Ramos (cell line): ENCODE measurements around the gene HTR2C.
"Not testable (repeated sequence)": the region's sequence is repeated elsewhere in the genome, so short reads cannot be mapped to it uniquely, and the experiment has no call there.

Experiments
- in situ Hi-C: fragments of 300-500 bp; cut with MboI; formaldehyde crosslinking; loops from one replicate; pipeline ENCODE4 v1.14.3; 2022; ENCODE audit warnings: low sequenced_read_pairs; ENCODE audit not compliant: unreplicated experiment

Gene HTR2C

GRCh38 chrX:114583646-114584374, at the start of gene HTR2C:
Gene HTR2C (plus strand): TSS chrX:114584086. CDS start chrX:114726937, 142,851 bp downstream.
- in situ Hi-C loops = no loop called here

GRCh38 chrX:114580336-114580735, 3.5 kb upstream of the HTR2C start:
- in situ Hi-C loops = no loop called here

DNA sequence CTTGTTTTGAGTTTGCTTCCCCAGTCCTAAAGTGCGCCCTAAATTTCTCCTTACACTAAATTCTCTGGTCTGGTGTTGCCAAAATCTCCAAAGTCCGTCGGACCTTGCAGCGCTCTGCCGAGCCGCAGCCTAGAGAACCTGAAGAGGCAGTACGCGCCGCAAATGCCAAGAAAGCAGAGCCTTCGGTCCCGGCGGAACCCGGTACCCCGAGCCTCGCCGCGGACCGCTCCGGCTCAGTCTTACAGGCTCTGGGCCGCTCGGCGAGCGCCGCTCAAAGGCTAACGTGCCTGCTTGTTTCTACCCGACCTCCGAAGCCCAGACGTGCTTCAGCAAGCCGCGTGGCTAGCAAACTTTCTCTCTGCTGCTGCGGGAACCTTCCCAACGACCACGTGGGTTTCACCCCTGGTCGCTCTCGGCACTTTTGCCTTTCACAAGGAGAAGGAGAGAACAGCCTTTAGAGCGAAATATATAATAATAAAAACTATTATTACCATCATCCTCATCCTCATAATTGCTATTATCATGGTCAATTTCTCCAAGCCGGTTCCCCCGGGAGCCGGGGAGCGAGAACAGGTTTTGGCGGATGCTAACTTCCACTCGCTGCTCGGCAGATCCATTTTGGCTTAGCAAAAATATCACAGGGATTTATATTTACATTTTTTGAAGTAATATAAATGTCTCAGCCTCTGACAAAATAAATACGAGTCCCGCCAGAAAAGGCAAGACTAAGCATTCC, 2.2 kb upstream of the HTR2C start:
- in situ Hi-C loops = no loop called here

DNA sequence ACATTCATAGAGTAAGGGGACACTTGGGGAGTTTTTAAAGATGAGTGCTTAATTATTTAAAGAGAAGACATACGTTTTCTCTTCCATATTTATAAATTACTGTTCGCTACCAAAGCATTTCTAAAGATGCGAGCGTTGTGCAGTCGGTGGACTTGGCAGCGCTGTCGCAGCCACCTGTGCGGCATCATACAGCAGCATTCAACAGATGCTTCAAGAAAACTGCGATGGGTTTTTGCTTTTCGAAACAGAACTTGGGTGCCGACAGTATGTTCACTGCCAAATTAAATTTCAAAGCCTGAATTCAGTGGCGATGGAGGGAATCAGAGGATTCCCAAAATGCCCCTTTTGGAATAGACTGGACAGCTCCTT, 1.6 kb upstream of the HTR2C start:
- in situ Hi-C loops = no loop called here

GRCh38 chrX:114582698-114583395, 1.0 kb upstream of the HTR2C start:
- in situ Hi-C loops = no loop called here

DNA sequence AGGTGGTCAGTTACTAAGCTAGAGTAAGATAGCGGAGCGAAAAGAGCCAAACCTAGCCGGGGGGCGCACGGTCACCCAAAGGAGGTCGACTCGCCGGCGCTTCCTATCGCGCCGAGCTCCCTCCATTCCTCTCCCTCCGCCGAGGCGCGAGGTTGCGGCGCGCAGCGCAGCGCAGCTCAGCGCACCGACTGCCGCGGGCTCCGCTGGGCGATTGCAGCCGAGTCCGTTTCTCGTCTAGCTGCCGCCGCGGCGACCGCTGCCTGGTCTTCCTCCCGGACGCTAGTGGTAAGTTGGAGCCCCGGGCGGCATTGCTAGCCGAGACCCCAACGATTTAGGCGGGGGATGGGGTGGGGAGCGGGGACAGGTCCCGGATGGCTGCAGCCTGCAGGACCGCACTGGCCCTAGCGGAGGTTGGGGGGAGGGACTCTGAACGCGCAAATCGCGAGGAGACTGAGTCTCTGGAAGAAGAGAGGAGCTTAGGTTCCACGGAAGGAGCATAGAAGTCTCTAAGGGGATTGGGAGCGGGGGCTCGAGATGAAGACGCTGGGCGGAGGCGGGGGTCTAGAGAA, 573 bp downstream of the HTR2C start:
- in situ Hi-C loops = no loop called here

GRCh38 chrX:114584983-114585842, 1.3 kb downstream of the HTR2C start:
- in situ Hi-C loops = no loop called here

DNA sequence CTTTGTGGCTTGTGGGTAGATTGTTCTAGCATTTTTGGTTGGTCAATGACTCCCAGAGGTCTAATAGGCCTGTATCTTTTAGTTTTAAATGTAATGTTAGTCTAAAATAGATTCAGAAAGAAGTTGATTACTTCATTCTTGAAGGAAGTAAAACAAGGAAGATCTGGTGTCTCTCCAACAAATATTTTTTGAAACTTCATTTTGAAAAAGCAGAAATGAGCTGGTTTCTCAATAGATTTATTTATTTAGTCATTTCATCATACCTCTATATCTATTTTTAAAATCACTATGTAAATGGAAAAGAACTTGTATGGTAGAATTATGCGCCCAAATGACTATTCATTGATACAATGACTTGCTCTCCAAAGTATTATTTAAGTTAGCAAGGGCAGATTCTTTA, 7.2 kb downstream of the HTR2C start:
- in situ Hi-C loops = no loop called here

GRCh38 chrX:114599305-114599704, 15.4 kb downstream of the HTR2C start:
- in situ Hi-C loops = no loop called here

- in situ Hi-C loops = no loop called here
These were observed 16.0 kb downstream of the HTR2C start for GRCh38 chrX:114599911-114600310.

- in situ Hi-C loops = not testable (repeated sequence)
These were observed 22.7 kb downstream of the HTR2C start for GRCh38 chrX:114606619-114607018.

DNA sequence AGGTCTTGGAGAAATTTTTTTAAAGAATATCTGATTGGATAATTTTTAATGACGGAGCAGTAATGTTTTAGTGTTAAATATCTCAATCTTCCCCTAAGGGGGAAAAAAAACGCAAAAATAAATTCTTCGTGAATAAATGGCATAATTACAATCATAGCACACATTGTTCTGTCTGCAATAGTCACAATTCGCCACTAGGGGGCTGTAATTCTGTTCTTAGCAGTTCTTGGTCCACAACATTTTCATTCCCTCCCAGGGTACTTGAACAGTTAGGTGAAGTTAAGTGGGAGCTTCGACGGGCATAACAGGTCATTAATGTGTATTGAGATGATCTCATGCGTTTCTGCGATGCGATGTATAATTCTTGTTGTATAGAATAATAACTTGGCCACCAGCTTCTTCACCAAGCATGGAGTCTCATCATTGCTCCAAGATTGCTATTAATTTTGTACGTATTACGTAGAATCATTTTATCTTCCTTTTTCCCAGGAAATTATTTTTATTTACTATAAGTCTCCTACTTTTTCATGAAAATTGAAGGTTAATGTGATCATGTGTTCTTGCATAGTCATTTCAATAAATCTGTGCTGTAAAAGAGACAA, 27.2 kb downstream of the HTR2C start:
- in situ Hi-C loops = no loop called here

GRCh38 chrX:114615765-114616164, 31.9 kb downstream of the HTR2C start:
- in situ Hi-C loops = no loop called here

GRCh38 chrX:114619874-114620273, 36.0 kb downstream of the HTR2C start:
- in situ Hi-C loops = no loop called here

GRCh38 chrX:114626323-114626722, 42.4 kb downstream of the HTR2C start:
- in situ Hi-C loops = no loop called here

- in situ Hi-C loops = no loop called here
These were observed 52.1 kb downstream of the HTR2C start for GRCh38 chrX:114635986-114636385.

DNA sequence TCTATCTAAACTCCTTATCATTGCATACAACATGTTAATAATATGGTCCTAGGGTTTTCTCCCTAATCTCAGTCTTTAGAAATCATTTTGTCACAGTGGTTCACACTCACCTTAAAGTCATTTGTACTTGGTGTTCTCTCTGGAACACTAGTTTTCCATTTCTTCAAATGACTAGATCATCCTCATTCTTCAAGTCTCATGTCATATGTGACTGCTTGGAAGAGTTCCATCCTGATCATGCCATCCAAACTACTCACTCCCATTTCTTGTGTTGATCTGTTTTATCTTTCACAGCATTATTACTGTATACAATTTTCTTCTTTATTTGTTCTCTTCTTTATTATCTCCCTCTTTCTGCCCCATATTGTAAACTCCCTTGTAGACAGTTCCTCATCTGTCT, 66.5 kb downstream of the HTR2C start:
- in situ Hi-C loops = no loop called here

- in situ Hi-C loops = no loop called here
These were observed 91.5 kb downstream of the HTR2C start for GRCh38 chrX:114675365-114675764.

- in situ Hi-C loops = not testable (repeated sequence)
These were observed 116.6 kb downstream of the HTR2C start for GRCh38 chrX:114700533-114700932.

DNA sequence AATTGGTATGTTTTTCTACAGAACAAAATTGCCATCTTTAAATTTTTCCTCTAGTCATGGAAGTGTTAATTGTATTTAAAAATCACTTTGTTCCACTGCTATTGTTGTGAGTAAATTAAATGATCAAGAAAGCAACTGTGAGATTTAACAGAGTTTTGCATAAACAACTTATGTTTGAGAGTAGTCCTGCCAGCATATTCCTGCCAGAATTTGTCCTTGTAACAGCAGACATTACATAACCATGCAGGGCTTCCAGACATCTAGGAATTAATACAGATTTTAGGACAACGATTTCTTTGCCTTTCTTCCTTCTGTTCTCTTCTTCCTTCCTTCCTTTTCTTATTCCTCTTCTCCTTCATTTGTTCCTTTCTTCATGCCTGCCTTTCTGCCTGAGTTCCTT, 125.5 kb downstream of the HTR2C start:
- in situ Hi-C loops = no loop called here
